ENCODE results near the gene DNM3.
"Not testable (repeated sequence)": the region's sequence is repeated elsewhere in the genome, so short reads cannot be mapped to it uniquely, and the experiment has no call there.

Gene DNM3

DNA sequence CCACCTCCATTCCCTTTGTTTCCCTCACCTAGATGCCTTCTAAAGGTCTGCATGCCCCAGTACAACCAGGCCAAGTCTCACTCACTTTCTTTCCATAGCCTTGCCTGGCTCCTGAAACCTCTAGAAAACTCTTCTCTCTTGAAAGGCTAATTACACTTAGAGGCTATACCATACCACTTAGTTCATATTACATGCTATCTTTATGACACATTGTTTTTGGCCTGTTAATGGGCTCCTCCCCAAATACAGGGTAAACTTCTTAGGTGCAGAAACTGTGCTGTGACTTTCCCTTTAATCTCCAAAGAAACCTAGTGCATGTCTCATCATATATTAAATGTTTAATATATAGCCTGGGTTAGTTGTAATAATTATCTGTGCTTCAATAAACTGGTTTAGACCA, 522.6 kb downstream of the DNM3 start:
- DNase-seq (ENCODE audit: low spot score) = no peak

DNA sequence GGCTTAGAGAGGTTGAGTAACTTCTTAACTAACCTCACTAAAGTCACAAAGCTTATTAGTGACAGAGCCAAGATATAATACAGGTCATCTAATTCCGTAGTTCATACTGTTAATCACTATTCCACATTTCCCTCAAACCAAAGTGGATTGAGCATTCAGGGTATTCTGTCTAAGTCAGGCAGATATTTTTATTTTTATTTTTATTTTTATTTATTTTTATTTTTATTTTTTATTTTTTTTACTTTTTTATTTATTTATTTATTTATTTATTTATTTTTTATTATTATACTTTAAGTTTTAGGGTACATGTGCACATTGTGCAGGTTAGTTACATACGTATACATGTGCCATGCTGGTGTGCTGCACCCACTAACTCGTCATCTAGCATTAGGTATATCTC, 530.3 kb downstream of the DNM3 start:
- DNase-seq (ENCODE audit: low spot score) = not testable (repeated sequence)

DNA sequence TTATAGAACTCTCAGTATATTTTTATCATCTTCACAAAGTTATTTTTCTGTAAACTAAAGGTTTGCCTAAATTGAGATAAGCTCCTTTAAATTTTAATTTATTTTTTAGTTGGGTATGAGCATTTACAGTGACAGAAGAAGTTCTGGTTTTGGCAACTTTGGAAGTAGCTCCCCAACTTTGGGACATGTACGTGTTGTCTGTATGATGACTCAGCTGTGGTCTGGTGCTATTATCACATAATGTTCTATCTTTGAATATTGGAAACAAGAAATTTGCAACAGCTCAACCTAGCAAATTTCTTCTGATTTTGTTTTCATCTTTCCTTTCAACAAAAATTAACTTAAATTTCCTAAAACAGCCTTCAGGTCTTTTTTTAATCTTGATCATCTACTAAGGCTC, 532.6 kb downstream of the DNM3 start:
- no peak for DNase-seq (ENCODE audit: low spot score)

DNA sequence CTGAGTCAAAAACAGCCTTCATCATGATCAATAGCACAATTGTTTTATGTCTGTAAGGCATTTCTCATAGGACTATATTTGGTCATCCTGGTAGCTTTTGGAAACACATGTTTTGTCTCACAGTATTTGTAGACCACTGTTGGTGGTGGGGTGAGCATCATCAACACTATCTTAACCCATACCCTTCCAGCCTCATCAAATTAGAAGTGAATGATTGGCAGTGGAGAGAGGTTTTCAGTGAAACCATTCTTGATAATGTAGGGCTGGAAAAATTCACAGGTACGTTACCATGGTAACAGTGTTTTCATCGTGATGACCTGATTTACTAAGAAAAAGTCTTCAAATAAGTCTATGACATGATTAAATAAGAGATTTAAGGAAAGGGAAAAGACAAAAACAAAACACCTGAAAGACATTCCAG, 533.9 kb downstream of the DNM3 start:
- DNase-seq (ENCODE audit: low spot score) = no peak

DNA sequence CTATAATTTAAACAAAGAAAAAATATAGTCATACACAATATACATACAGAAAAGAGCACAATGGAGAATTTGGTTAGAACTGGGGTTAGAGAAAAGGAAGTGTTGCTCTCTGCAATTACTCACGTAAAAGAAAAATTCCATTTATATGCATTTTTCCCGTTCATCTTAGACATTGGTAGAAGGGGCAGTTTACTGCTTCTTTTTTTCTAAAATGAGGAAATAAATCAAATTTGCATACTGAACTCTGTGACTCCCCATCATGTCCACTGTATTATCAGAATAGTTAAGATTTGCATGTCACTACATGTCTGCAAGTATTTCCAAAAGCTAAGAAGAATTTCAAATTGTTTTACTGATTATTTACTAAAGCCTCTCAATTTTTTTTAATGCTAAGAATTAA, 535.1 kb downstream of the DNM3 start:
- no peak for DNase-seq (ENCODE audit: low spot score)

DNA sequence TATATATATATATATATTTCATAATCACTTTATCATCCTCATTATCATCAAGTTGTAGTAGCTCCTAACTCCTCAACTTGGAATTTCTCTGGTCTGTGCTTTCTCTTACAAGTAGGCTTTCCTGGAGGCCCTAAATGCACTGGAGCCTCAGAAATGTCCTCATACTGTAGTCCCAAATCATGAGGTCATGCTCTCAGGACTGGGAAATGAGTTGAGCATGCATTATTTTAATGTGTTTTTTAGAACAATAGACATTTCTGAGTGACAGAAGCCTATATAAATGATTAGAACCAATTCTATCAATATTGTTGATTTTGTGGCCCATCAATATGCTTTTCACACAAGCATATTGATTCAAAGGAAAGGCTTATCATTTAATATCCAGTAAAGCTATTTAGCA, 536.3 kb downstream of the DNM3 start:
- DNase-seq (ENCODE audit: low spot score) = no peak

DNA sequence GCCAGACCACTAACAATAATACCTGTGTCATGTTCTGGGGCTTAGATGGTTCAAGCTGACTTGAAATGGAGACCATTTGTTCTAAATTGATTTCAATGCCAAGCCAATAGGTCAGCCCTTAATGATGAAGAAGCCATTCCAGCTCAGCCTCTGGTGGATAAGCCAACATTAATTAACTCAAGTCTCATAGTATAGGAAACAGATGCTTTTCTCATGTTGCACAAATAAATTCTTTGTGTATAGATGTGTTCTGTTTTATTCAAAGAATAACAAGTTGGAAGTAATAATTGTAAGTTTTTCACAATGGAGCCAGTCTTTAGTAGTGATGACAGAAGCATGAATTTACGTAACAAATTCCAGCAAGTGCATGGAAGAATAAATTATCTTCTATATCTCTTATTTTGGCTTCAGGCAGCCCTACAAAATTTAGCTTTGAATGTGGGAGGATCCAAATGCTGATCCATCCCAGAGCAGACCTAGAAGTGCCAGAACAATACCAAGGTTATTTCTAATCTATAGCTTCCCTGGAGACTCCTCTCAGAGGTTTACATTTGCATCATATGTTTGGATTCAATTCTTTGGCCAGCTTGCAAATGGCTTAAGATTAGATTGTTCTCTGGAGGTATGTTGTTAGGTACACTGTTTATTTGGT, 536.9 kb downstream of the DNM3 start:
- DNase-seq (ENCODE audit: low spot score) = no peak

DNA sequence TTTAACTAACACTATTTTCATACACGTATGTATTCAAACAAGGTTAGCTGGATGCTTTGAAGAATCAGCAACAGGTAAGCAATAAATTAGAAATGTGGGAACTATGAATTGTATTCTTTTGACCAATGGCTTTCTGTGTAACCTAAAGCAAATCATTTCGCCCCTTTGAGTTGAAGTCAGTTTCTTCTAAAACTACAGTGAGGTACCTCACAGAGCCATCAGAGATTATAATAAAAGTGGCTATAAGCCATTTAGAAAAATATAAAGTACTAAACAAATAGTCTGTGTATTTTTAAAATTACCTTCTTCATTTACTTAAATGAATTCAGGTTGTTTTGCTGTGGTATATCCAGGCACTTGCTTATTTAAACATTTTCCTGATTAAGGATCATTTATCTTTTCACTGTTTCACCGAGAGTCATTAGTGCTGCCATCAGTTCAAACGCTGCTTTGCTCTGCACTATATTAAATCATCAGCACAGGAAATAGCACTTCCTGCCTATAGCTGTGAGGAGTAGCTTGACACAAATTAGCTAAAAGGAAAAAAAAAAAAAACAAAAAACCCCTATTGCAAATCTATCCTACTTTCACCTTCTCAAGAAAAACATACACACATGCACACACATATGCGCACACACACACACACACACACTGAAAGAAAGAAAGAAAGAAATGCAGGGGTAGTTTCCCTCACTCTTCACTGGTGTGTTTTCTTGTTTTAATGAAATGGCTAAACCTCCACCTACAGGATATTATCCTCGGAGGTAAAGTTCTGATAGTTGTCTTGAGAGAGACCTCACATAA, 539.3 kb downstream of the DNM3 start:
- DNase-seq (ENCODE audit: low spot score) = no peak

DNA sequence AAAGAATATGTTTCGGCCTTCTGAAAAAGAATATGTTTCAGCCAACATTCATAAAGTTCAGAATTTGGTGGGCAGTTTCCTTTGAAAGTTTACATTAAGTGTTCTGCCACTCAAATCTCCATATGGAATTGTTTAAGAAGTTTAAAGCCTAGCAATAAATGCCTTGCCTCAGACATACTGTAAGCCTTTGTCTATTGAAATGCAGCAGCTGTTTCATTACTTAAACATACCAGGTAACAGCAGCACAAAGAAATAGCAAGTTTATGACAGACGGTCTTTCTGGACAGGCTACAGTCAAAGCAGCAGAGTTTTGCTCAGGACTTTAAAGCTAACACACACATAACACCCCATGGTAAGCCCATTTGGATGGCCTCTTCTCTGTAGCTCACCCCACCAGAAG, 540.6 kb downstream of the DNM3 start:
- DNase-seq (ENCODE audit: low spot score) = no peak

DNA sequence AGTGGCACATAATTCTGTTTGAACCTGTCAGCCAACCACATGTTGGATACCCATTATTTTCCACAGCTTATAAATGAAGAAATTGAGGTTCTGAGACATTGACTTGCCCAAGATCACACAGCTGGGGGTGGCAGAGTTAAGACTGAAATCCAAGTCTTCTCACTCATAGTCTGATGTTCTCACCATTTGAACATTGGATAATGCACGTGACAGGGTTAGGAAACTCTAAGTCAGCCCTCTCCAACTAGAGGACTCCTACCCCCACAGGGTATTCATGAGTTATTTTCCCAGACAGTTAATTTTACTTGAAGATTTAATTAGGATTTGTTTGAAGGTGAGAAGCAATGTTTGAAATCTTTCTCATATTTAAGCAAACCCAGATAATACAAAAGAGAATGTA, 541.1 kb downstream of the DNM3 start:
- no peak for DNase-seq (ENCODE audit: low spot score)

DNA sequence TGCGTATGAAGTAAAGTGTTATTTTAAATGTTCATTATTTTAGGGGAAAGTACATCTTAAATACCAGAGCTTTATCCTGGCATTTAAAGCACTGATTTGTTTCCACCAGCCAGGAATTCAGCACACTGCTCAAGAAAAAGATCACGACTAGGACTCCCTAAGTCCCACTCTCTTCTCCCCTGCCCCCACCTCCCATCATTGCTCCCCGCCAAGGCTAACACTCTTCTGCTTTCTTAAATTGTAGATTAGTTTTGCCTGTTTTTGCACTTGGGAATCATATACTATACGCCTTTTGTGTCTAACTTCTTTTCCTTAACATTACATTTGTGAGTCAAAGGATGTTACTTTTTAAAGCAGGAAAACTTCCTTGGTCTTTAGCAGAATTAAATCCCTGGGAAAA, 541.7 kb downstream of the DNM3 start:
- no peak for DNase-seq (ENCODE audit: low spot score)

DNA sequence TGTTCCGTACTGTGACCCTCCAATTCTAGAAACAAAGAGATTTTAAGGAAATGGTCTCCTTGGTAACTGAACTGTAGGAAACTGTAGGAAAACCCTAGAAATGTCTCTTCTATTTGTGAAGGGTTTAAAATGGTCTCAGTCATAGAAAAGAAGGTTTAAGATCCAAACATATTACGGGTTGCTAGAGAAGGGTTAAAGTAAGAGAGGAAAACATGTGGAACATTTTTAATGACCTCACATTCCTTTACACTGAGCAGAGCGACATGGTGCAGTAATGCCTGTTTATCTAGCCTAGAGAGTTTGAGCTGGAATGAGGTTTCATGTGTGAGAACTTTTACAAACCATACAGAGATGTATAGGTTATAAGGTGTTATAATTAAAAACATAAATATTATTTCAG, 542.2 kb downstream of the DNM3 start:
- no peak for DNase-seq (ENCODE audit: low spot score)

DNA sequence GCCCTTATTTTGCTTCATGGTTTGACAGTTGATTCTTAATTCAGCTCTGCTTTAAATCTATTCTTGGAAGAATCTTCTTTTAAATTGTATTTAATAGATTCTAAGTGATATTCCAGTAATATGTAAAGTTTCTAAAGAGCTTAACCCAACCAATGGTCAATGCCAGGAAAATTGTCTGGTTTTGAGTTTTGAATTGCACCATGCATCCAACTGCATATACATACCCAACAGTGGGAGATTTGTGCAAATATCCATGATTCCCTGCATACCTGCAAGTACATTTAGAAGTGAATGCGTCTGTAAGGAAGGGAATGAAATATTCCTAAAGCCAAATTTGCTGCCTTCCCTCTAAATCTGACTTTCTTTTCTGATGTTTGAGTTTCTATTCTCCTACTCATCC, 543.4 kb downstream of the DNM3 start:
- no peak for DNase-seq (ENCODE audit: low spot score)

DNA sequence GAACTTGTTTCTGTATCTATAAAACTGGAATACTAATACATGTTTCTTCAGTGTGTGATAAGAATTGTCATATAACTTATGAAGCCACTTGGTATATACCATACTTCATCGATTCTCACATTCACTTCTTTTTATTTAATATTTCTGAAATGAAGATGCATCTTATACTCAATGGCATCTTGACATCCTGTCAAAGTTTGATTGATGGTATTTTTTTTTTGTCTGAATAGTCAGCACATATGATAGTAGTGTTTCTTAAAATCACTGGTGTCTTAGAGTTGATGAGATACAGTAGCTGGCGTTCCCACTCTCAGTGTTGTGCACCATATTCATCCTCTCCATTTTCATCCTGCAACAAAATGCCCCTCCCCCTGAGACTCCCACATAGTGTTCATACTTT, 544.7 kb downstream of the DNM3 start:
- DNase-seq (ENCODE audit: low spot score) = no peak

DNA sequence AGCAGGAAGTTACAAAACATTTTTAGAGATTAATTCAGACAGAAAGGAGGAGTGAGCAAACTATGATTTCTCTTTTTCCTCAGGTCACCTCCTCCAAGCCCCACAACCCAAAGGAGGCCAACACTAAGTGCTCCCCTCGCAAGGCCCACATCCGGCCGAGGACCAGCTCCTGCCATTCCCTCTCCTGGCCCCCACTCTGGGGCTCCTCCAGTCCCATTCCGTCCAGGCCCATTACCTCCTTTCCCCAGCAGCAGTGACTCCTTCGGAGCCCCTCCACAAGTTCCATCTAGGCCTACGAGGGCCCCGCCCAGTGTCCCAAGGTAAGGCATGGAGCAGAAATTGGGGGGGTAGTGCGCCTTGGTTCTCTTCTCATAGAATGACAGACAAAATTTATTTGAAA, 547.2 kb downstream of the DNM3 start:
- DNase-seq (ENCODE audit: low spot score) = no peak

DNA sequence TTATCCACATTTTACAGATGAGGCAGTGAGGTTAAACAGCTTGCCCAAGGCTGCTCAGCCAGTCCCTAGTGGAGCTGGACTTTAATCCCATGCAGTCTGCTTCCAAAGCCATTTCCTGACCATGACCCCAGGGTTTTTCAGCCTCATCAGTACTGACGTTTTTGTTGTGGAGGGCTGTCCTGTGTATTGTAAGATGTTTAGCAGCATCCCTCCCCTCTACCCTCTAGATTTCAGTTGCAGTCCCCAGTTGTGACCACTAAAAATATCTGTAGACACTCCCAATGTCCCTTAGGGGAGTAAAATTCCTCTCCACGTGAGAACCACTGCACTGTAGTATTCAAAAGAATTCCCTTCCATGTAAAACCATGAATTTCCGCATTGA, 549.0 kb downstream of the DNM3 start:
- no peak for DNase-seq (ENCODE audit: low spot score)

DNA sequence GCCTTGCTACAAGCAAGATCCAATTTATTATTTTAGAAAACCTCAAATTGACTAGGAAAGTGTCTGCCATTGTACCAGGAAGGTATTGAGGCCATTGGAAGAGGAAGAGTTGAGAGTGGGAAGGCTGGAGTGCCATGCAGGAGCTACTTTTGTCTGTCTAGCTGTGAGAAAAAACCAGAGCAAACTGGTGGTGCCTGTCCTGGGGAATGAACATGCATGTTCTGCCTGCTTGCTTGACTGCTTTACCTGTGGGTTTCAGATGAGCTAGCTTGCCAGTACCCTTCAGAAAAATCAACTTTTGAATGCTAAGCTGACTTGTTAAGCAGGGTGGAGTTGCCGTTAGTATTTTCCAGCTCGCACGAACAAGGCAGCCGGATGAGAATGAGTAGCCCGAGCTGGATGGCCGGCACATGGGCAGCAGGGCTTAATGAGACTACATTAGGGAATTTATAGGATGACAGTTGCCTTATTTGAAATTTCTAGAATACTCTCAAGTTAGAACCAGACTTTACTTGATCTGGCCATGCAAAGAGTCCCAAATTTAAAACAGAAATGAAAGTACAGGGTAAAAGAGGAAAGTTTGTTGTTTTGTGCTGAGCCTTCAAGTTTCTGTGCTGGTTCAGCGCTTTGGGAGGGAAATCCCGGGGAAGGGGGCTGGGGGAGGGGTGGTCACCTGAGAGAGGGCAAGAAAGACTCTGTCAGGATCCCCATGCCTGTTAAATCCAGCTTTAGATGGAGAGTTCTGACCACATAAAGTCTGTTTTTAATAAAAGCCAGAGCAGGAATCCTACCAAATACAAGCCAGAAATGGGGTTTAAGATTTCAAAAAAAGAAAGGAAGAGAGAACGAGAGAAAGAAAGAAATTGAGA, 549.6 kb downstream of the DNM3 start:
- peak; percentile 68 for DNase-seq (ENCODE audit: low spot score)

DNA sequence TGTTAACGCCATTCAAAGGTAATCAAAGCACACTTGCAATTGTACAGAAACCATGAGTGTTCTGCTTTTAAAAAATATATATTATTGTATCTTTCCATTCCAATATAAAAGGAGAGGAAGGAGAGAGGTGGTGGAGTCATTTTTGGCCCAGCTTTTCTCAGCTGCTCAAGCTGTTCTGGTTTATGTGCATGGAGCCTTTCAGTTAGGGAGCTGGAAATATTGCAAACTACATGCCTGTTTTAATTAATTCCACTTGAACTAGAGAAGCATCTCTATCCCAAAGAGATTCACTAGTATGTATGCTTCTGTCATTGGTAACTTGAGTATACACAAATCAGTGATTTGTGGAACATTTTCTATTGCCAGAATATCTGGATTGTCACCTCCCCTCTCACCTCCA, 550.7 kb downstream of the DNM3 start:
- DNase-seq (ENCODE audit: low spot score) = no peak

DNA sequence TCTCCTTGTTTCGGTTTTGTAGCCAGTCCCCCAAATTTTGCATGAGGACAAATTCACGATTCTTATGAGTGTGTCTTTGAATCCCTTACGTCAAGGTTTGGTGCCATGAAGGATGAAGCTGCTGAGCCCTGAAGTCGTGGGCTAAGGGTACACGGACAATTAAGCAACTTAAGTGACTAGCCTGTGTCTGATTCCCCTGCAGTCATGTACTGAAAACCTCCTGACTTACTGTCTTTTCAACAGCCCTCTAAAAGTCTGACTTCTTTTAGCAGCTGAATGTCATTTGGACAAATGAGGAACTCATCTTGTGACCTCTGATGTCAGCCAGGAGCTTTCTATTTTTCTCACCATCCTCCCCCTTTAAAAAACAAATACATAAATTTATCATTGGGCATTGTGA, 552.1 kb downstream of the DNM3 start:
- peak; percentile 88 for DNase-seq (ENCODE audit: low spot score)

DNA sequence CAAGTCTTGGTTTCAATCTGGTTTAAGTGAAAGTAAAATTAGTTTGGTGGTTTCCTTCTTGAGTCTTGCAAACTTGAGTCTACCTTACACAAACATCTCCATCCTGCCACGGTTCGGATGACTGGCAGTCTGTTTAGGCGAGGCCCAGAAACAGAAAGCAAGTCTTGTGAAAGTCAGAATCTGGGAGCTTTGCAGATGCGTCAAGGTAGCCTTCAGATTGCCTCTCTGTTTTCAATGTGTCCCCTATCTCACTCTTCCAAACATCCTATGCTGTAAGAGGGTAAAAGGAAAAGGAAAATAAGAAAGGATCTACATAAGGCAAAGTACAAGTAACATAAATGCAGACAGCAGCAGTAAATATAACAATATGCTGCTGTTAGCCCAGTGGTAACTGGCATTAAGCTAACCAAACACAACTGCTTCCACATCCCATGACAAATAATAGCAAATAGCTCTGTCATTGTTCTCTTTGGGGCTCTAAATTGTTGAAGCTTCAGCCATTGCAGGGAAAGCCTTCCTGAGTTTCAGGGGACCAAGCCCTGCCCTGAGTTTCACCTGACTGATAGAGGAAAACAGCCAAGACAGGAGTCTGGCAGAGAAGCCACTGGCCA, 552.9 kb downstream of the DNM3 start:
- peak; percentile 89 for DNase-seq (ENCODE audit: low spot score)

DNA sequence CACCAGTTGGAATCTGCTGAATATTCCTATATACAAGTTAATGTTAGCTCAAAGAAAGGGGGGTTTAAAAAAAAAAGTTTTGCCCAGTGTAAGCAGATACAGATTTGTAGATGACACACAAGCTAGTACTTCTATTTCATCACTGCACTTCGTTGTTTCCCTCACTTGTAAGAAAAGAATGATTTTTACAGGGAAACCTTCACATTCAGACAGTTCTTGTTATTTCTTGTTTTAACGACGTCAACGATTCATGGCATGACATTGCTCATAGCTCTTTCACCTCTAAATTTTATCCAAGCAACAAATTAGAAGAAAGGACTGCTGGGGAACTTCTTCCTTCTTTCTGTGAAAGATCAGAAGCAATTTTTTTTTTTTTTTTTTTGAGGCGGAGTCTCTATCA, 553.5 kb downstream of the DNM3 start:
- no peak for DNase-seq (ENCODE audit: low spot score)

DNA sequence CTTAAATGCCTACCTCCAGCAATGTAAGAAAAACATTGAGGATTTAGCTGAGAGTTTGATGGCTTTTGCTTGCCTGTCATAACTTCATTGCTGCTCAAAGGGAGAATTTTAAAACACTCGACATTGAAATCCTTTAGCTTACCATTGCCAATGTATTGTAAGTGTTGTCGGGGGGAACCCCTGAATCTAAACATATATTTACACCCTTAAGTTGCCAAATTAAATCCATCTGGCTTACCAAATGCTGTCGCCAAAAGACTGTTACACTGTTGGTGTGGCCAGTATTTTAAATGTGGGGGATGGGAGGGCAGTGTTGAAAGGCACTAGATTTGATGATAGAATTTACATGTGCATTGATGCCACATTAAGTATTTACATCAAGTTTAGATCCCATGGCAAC, 554.3 kb downstream of the DNM3 start:
- DNase-seq (ENCODE audit: low spot score) = no peak

DNA sequence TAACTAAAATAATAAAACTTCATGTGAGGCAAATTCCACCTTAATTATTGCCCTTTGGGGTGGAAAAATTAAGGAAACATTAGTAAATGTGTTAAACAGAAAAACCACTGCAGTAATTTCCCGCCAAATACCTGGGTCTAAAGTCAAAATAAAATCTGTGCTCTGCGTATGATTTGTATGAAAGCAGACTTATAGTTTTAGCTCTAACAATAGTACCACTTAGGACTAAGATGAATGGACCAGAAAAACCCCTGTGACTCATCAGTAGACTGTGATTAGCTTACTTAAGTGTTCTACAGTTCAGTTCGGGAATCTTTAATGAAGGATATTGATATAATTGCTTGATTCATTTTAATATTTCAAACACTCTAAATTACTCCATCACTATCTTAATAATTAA, 555.9 kb downstream of the DNM3 start:
- peak; percentile 65 for DNase-seq (ENCODE audit: low spot score)
